HCT116 (cell line): Measurements from ENCODE around the gene GANAB. TPM values are rescaled to one million over a fixed set of nuclear protein-coding genes. Genes with fewer than 3 reads are reported as not detected.
A peak's percentile ranks its signal among the peaks of the same experiment; 100 is the strongest.

Source experiments
- ATAC-seq: fragments of 200-7000 bp; cut with Tn5 transposase; 2 replicates; pipeline ENCODE4 v1.9.1; 2020; ENCODE audit warnings: mild to moderate bottlenecking, moderate library complexity
- BruUV-seq: library from RNA; stranded (reverse); fragments of 400-500 nt; replicated peaks from 2 replicates; lab custom pipeline; 2021; lab: Mats Ljungman, UMichigan
- CTCF ChIA-PET: fragments of 300-600 bp; sonication (Branson Sonifier 250); formaldehyde crosslinking; loops from one replicate; lab custom pipeline; 2021; ENCODE audit warnings: antibody characterized with exemption; lab: Charles Lee
- POLR2A ChIA-PET: fragments of 300-600, 350-600 bp; sonication (Branson Sonifier 250); formaldehyde crosslinking; loops from one replicate; lab custom pipeline; 2021; ENCODE audit warnings: antibody characterized with exemption; lab: Charles Lee
- RAD21 ChIA-PET, 2 experiments: fragments of 300-600 bp; sonication (Branson Sonifier 250); formaldehyde crosslinking; loops; one replicate each; lab custom pipeline; 2023; ENCODE audit warnings: low total read pairs in 2 of 2; ENCODE audit not compliant: uncharacterized antibody in 2 of 2, unreplicated experiment in 2 of 2, low non-redundant PET in 1 of 2; lab: Charles Lee
- DNase-seq: peaks from one replicate; pipeline ENCODE4 v3.0.0-alpha.2; 2010; ENCODE audit warnings: low read depth, low spot score
- H2AFZ ChIP-seq: fragments of 200-600 bp; shearing (Covaris generic), sonication (generic); 2 replicates; pipeline ENCODE4 v1.6.1; 2017; ENCODE audit warnings: low read depth, mixed run types, mixed read lengths, antibody characterized with exemption, low read length; ENCODE audit not compliant: poor library complexity, severe bottlenecking
- H3K27ac ChIP-seq: 2 replicates; pipeline ENCODE4 v1.5.1; 2012; ENCODE audit warnings: low read depth, low read length
- H3K27me3 ChIP-seq: fragments of 200-600 bp; sonication (generic); 2 replicates; pipeline ENCODE4 v1.6.1; 2016; ENCODE audit warnings: mixed run types, low read length, mixed read lengths; ENCODE audit not compliant: insufficient read depth
- H3K36me3 ChIP-seq, 2 experiments: fragments of 200-500 bp in 1 of 2; fragments of 200-600 bp in 1 of 2; sonication (Bioruptor generic) in 1 of 2; sonication (generic) in 1 of 2; 2 replicates each; pipeline versions ENCODE4 v1.5.1 to v1.6.1; 2014 to 2016; ENCODE audit warnings: low read length in 2 of 2, inconsistent platforms in 1 of 2, mixed read lengths in 1 of 2, mixed run types in 1 of 2; ENCODE audit not compliant: insufficient read depth in 2 of 2, control insufficient read depth in 1 of 2
- H3K4me1 ChIP-seq, 2 experiments: fragments of 200-600 bp in 1 of 2; sonication (generic) in 1 of 2; 2 replicates each; pipeline versions ENCODE4 v1.5.1 to v1.6.1; 2012 to 2017; ENCODE audit warnings: low read length in 2 of 2, inconsistent platforms in 1 of 2, mild to moderate bottlenecking in 1 of 2, mixed read lengths in 1 of 2, mixed run types in 1 of 2, moderate library complexity in 1 of 2; ENCODE audit not compliant: insufficient read depth in 2 of 2, control insufficient read depth in 1 of 2
- H3K4me2 ChIP-seq: fragments of 200-600 bp; sonication (generic); 2 replicates; pipeline ENCODE4 v1.6.1; 2017; ENCODE audit warnings: mixed run types, low read length, mixed read lengths
- H3K4me3 ChIP-seq, 2 experiments: fragments of 200-600 bp in 1 of 2; sonication (generic) in 1 of 2; replicated peaks in 1 of 2; 2 replicates each; pipeline ENCODE4 v1.5.1; 2011 to 2016; ENCODE audit warnings: low read length in 2 of 2, control low read depth in 1 of 2, low read depth in 1 of 2, mild to moderate bottlenecking in 1 of 2, mixed read lengths in 1 of 2, mixed run types in 1 of 2
- H3K79me2 ChIP-seq: fragments of 200-600 bp; sonication (generic); 2 replicates; pipeline ENCODE4 v1.6.1; 2017; ENCODE audit warnings: mild to moderate bottlenecking, mixed run types, low read length, moderate library complexity, mixed read lengths; ENCODE audit not compliant: insufficient read depth
- H3K9ac ChIP-seq: fragments of 200-600 bp; sonication (generic); 2 replicates; pipeline ENCODE4 v1.6.1; 2016; ENCODE audit warnings: low read length, mixed read lengths
- H3K9me2 ChIP-seq: fragments of 200-600 bp; sonication (generic), shearing (Covaris generic); 2 replicates; pipeline ENCODE4 v1.6.1; 2017; ENCODE audit warnings: mixed run types, mild to moderate bottlenecking, moderate library complexity; ENCODE audit not compliant: insufficient read depth
- H3K9me3 ChIP-seq, 2 experiments: fragments of 200-500 bp in 1 of 2; fragments of 200-600 bp in 1 of 2; sonication (Bioruptor generic) in 1 of 2; sonication (generic) in 1 of 2; 2 replicates each; pipeline ENCODE4 v1.6.1; 2014 to 2017; ENCODE audit warnings: low read length in 2 of 2, mixed read lengths in 2 of 2, inconsistent platforms in 1 of 2, low read depth in 1 of 2, mild to moderate bottlenecking in 1 of 2, mixed run types in 1 of 2, moderate library complexity in 1 of 2; ENCODE audit not compliant: control insufficient read depth in 1 of 2, insufficient read depth in 1 of 2
- H4K20me1 ChIP-seq: fragments of 200-600 bp; sonication (generic), shearing (Covaris generic); 2 replicates; pipeline ENCODE4 v1.6.1; 2017; ENCODE audit warnings: mixed run types, mild to moderate bottlenecking, moderate library complexity; ENCODE audit not compliant: insufficient read depth
- CBX3 ChIP-seq: IDR thresholded peaks from 2 replicates; pipeline ENCODE4 v1.6.1; 2012; ENCODE audit warnings: low read depth
- CTCF ChIP-seq, 3 experiments: fragments of 200-600 bp in 1 of 3; sonication (generic) in 1 of 3; IDR thresholded peaks in 2 of 3; conservative IDR thresholded peaks in 1 of 3; 2 replicates each; pipeline ENCODE4 v1.5.1; 2012 to 2017; ENCODE audit warnings: low read depth in 2 of 3, low read length in 2 of 3, antibody characterized with exemption in 1 of 3, borderline replicate concordance in 1 of 3, control low read depth in 1 of 3, mild to moderate bottlenecking in 1 of 3, mixed read lengths in 1 of 3, mixed run types in 1 of 3, moderate library complexity in 1 of 3; ENCODE audit not compliant: insufficient read depth in 1 of 3
- EGR1 ChIP-seq: IDR thresholded peaks from 2 replicates; pipeline ENCODE4 v1.6.1; 2012; ENCODE audit warnings: low read depth
- EZH2phosphoT487 ChIP-seq: fragments of 200-600 bp; IDR thresholded peaks from 2 replicates; pipeline ENCODE4 v1.6.1; 2018; ENCODE audit warnings: antibody characterized with exemption, borderline replicate concordance
- FOSL1 ChIP-seq: IDR thresholded peaks from 2 replicates; pipeline ENCODE4 v1.6.1; 2012; ENCODE audit warnings: low read depth
- POLR2A ChIP-seq: IDR thresholded peaks from 2 replicates; pipeline ENCODE4 v1.7.0; 2011; ENCODE audit warnings: borderline replicate concordance; ENCODE audit not compliant: insufficient read depth, insufficient read length; ENCODE audit errors: extremely low read depth
- POLR2AphosphoS5 ChIP-seq: IDR thresholded peaks from 2 replicates; pipeline ENCODE4 v1.6.1; 2011; ENCODE audit warnings: mild to moderate bottlenecking, low read depth, low read length, moderate library complexity
- SIN3A ChIP-seq: IDR thresholded peaks from 2 replicates; pipeline ENCODE4 v1.6.1; 2012; ENCODE audit warnings: low read depth
- SRF ChIP-seq: IDR thresholded peaks from 2 replicates; pipeline ENCODE4 v1.6.1; 2012; ENCODE audit warnings: low read depth
- TCF7L2 ChIP-seq: IDR thresholded peaks from 2 replicates; pipeline ENCODE4 v1.7.0; 2011; ENCODE audit warnings: borderline replicate concordance, inconsistent platforms; ENCODE audit not compliant: insufficient read depth, insufficient read length; ENCODE audit errors: extremely low read depth
- YY1 ChIP-seq: IDR thresholded peaks from 2 replicates; pipeline ENCODE4 v1.6.1; 2011; ENCODE audit warnings: low read length, low read depth, moderate library complexity, mild to moderate bottlenecking; ENCODE audit not compliant: insufficient replicate concordance; ENCODE audit errors: extremely low read depth
- ZBTB33 ChIP-seq: IDR thresholded peaks from 2 replicates; pipeline ENCODE4 v1.6.1; 2011; ENCODE audit warnings: mild to moderate bottlenecking, low read length, moderate library complexity; ENCODE audit not compliant: insufficient replicate concordance; ENCODE audit errors: extremely low read depth
- ZFX ChIP-seq: fragments of 450-650 bp; IDR thresholded peaks from 2 replicates; pipeline ENCODE4 v1.6.1; 2017
- ZNF274 ChIP-seq: fragments of 200-500 bp; sonication (Bioruptor generic); IDR thresholded peaks from 2 replicates; pipeline ENCODE4 v1.6.1; 2014; ENCODE audit warnings: mild to moderate bottlenecking, low read depth, low read length, inconsistent platforms
- intact Hi-C: fragments of 100-400 bp; cut with micrococcal nuclease; formaldehyde crosslinking; loops from 2 replicates; pipeline ENCODE4 v1.10.0; 2022
- total RNA-seq: library from RNA; stranded (reverse); gene quantifications from one replicate; pipeline ENCODE4 v1.2.1, GENCODE V29; 2021; ENCODE audit not compliant: unreplicated experiment

The GANAB gene
- total RNA-seq, 1 experiment from 2014 or later, result 410 TPM

- peak; percentile 99 for DNase-seq
- Histone ChIP-seq H4K20me1 (no peaks in the 10 kb centered on the region), H3K9ac (peak within 1 kb of the TSS; percentile 88), H3K4me3 (peak within 1 kb of the TSS; percentile 78 to 97), H3K9me3 (no peaks in the 10 kb centered on the region), H3K27me3 (no peaks in the 10 kb centered on the region), H3K4me1 (peaks cover 21 to 36% of the 10 kb centered on the region in 2 experiments), H3K9me2 (no peaks in the 10 kb centered on the region), H2AFZ (no peak within 1 kb of the TSS), H3K79me2 (peaks cover 56% of the 10 kb centered on the region), H3K27ac (peak within 1 kb of the TSS; percentile 77), H3K36me3 (peaks cover 39 to 51% of the 10 kb centered on the region in 2 experiments), H3K4me2 (peak within 1 kb of the TSS; percentile 86)
- intact Hi-C loops, result loop anchor here (1.0 to 5.0 kb wide), 3 partner anchors 10 to 81 kb away; partner anchors contain the start of genes INTS5, LBHD1, MTA2 and UQCC3
- ChIA-PET RAD21 (interaction anchor here (0.5 to 1.5 kb wide), 6 partner anchors 8 to 196 kb away, joined by 3 to 6 read pairs (median 4); partner anchors contain the start of genes EEF1G (in 2 of the 2), MTA2 (in 1 of the 2) and ZBTB3 (in 1 of the 2)), CTCF (interaction anchor here (0.8 to 2.9 kb wide), 17 partner anchors 8 to 249 kb away, joined by 3 to 20 read pairs (median 4); partner anchors contain the start of genes B3GAT3, C11orf98, CSKMT and EEF1G), POLR2A (interaction anchor here (0.7 to 3.6 kb wide), 34 partner anchors 11 to 264 kb away, joined by 3 to 52 read pairs (median 5); partner anchors contain the start of genes B3GAT3, C11orf98, CSKMT and EEF1G)
- BruUV-seq, result no TSS peak
- TF ChIP-seq SRF (no peak), FOSL1 (no peak), SIN3A (no peak), POLR2A (peak; percentile 97), CBX3 (no peak), ZBTB33 (peak; percentile 67), ZNF274 (no peak), POLR2AphosphoS5 (peak; percentile 97), YY1 (peak; percentile 77), EGR1 (no peak), EZH2phosphoT487 (no peak), CTCF (IDR thresholded peaks at IDR 0.05 in 2 of 3, conservative IDR thresholded peaks at IDR 0.05 in 1 of 3; ENCODE audit: borderline replicate concordance in 1 of 3, insufficient read depth in 1 of 3, low read depth in 2 of 3, low read length in 2 of 3) (no peak), ZFX (peak; percentile 28; the same call in 1 of the 2 replicates), TCF7L2 (peak; percentile 57)
- ATAC-seq, result peak; percentile 90
Observed at GRCh38 chr11:62591448-62592145, 54.8 kb downstream of the GANAB start, which contains the start of gene TUT1. Gene TUT1, minus strand, starts transcription at chr11:62591523. Its CDS starts 38 bp downstream, at chr11:62591485.
